HCT116 (cell line): ENCODE results near the gene RASA2. TPM values are rescaled to one million over a fixed set of nuclear protein-coding genes. Genes with fewer than 3 reads are reported as not detected.

Source experiments
- ATAC-seq: fragments of 200-7000 bp; cut with Tn5 transposase; 2 replicates; pipeline ENCODE4 v1.9.1; 2020; ENCODE audit warnings: mild to moderate bottlenecking, moderate library complexity
- BruUV-seq: library from RNA; stranded (reverse); fragments of 400-500 nt; replicated peaks from 2 replicates; lab custom pipeline; 2021; lab: Mats Ljungman, UMichigan
- CTCF ChIA-PET: fragments of 300-600 bp; sonication (Branson Sonifier 250); formaldehyde crosslinking; loops from one replicate; lab custom pipeline; 2021; ENCODE audit warnings: antibody characterized with exemption; lab: Charles Lee
- POLR2A ChIA-PET: fragments of 300-600, 350-600 bp; sonication (Branson Sonifier 250); formaldehyde crosslinking; loops from one replicate; lab custom pipeline; 2021; ENCODE audit warnings: antibody characterized with exemption; lab: Charles Lee
- RAD21 ChIA-PET, 2 experiments: fragments of 300-600 bp; sonication (Branson Sonifier 250); formaldehyde crosslinking; loops; one replicate each; lab custom pipeline; 2023; ENCODE audit warnings: low total read pairs in 2 of 2; ENCODE audit not compliant: uncharacterized antibody in 2 of 2, unreplicated experiment in 2 of 2, low non-redundant PET in 1 of 2; lab: Charles Lee
- DNase-seq: peaks from one replicate; pipeline ENCODE4 v3.0.0-alpha.2; 2010; ENCODE audit warnings: low read depth, low spot score
- H2AFZ ChIP-seq: fragments of 200-600 bp; shearing (Covaris generic), sonication (generic); 2 replicates; pipeline ENCODE4 v1.6.1; 2017; ENCODE audit warnings: low read depth, mixed run types, mixed read lengths, antibody characterized with exemption, low read length; ENCODE audit not compliant: poor library complexity, severe bottlenecking
- H3K27ac ChIP-seq: 2 replicates; pipeline ENCODE4 v1.5.1; 2012; ENCODE audit warnings: low read depth, low read length
- H3K27me3 ChIP-seq: fragments of 200-600 bp; sonication (generic); 2 replicates; pipeline ENCODE4 v1.6.1; 2016; ENCODE audit warnings: mixed run types, low read length, mixed read lengths; ENCODE audit not compliant: insufficient read depth
- H3K36me3 ChIP-seq, 2 experiments: fragments of 200-500 bp in 1 of 2; fragments of 200-600 bp in 1 of 2; sonication (Bioruptor generic) in 1 of 2; sonication (generic) in 1 of 2; 2 replicates each; pipeline versions ENCODE4 v1.5.1 to v1.6.1; 2014 to 2016; ENCODE audit warnings: low read length in 2 of 2, inconsistent platforms in 1 of 2, mixed read lengths in 1 of 2, mixed run types in 1 of 2; ENCODE audit not compliant: insufficient read depth in 2 of 2, control insufficient read depth in 1 of 2
- H3K4me1 ChIP-seq, 2 experiments: fragments of 200-600 bp in 1 of 2; sonication (generic) in 1 of 2; 2 replicates each; pipeline versions ENCODE4 v1.5.1 to v1.6.1; 2012 to 2017; ENCODE audit warnings: low read length in 2 of 2, inconsistent platforms in 1 of 2, mild to moderate bottlenecking in 1 of 2, mixed read lengths in 1 of 2, mixed run types in 1 of 2, moderate library complexity in 1 of 2; ENCODE audit not compliant: insufficient read depth in 2 of 2, control insufficient read depth in 1 of 2
- H3K4me2 ChIP-seq: fragments of 200-600 bp; sonication (generic); 2 replicates; pipeline ENCODE4 v1.6.1; 2017; ENCODE audit warnings: mixed run types, low read length, mixed read lengths
- H3K4me3 ChIP-seq, 2 experiments: fragments of 200-600 bp in 1 of 2; sonication (generic) in 1 of 2; replicated peaks in 1 of 2; 2 replicates each; pipeline ENCODE4 v1.5.1; 2011 to 2016; ENCODE audit warnings: low read length in 2 of 2, control low read depth in 1 of 2, low read depth in 1 of 2, mild to moderate bottlenecking in 1 of 2, mixed read lengths in 1 of 2, mixed run types in 1 of 2
- H3K79me2 ChIP-seq: fragments of 200-600 bp; sonication (generic); 2 replicates; pipeline ENCODE4 v1.6.1; 2017; ENCODE audit warnings: mild to moderate bottlenecking, mixed run types, low read length, moderate library complexity, mixed read lengths; ENCODE audit not compliant: insufficient read depth
- H3K9ac ChIP-seq: fragments of 200-600 bp; sonication (generic); 2 replicates; pipeline ENCODE4 v1.6.1; 2016; ENCODE audit warnings: low read length, mixed read lengths
- H3K9me2 ChIP-seq: fragments of 200-600 bp; sonication (generic), shearing (Covaris generic); 2 replicates; pipeline ENCODE4 v1.6.1; 2017; ENCODE audit warnings: mixed run types, mild to moderate bottlenecking, moderate library complexity; ENCODE audit not compliant: insufficient read depth
- H3K9me3 ChIP-seq, 2 experiments: fragments of 200-500 bp in 1 of 2; fragments of 200-600 bp in 1 of 2; sonication (Bioruptor generic) in 1 of 2; sonication (generic) in 1 of 2; 2 replicates each; pipeline ENCODE4 v1.6.1; 2014 to 2017; ENCODE audit warnings: low read length in 2 of 2, mixed read lengths in 2 of 2, inconsistent platforms in 1 of 2, low read depth in 1 of 2, mild to moderate bottlenecking in 1 of 2, mixed run types in 1 of 2, moderate library complexity in 1 of 2; ENCODE audit not compliant: control insufficient read depth in 1 of 2, insufficient read depth in 1 of 2
- H4K20me1 ChIP-seq: fragments of 200-600 bp; sonication (generic), shearing (Covaris generic); 2 replicates; pipeline ENCODE4 v1.6.1; 2017; ENCODE audit warnings: mixed run types, mild to moderate bottlenecking, moderate library complexity; ENCODE audit not compliant: insufficient read depth
- EGR1 ChIP-seq: IDR thresholded peaks from 2 replicates; pipeline ENCODE4 v1.6.1; 2012; ENCODE audit warnings: low read depth
- ELF1 ChIP-seq: IDR thresholded peaks from 2 replicates; pipeline ENCODE4 v1.6.1; 2012; ENCODE audit warnings: low read depth, borderline replicate concordance
- EZH2 ChIP-seq: fragments of 200-600 bp; sonication (generic); IDR thresholded peaks from 2 replicates; pipeline ENCODE4 v1.6.1; 2017; ENCODE audit warnings: antibody characterized with exemption, mixed run types
- EZH2phosphoT487 ChIP-seq: fragments of 200-600 bp; IDR thresholded peaks from 2 replicates; pipeline ENCODE4 v1.6.1; 2018; ENCODE audit warnings: antibody characterized with exemption, borderline replicate concordance
- FOSL1 ChIP-seq: IDR thresholded peaks from 2 replicates; pipeline ENCODE4 v1.6.1; 2012; ENCODE audit warnings: low read depth
- JUND ChIP-seq: IDR thresholded peaks from 2 replicates; pipeline ENCODE4 v1.6.1; 2012
- MAX ChIP-seq: IDR thresholded peaks from 2 replicates; pipeline ENCODE4 v1.6.1; 2012
- POLR2A ChIP-seq: IDR thresholded peaks from 2 replicates; pipeline ENCODE4 v1.7.0; 2011; ENCODE audit warnings: borderline replicate concordance; ENCODE audit not compliant: insufficient read depth, insufficient read length; ENCODE audit errors: extremely low read depth
- RAD21 ChIP-seq: IDR thresholded peaks from 2 replicates; pipeline ENCODE4 v1.6.1; 2012; ENCODE audit warnings: low read depth, mild to moderate bottlenecking
- REST ChIP-seq: IDR thresholded peaks from 2 replicates; pipeline ENCODE4 v1.6.1; 2012; ENCODE audit warnings: low read depth
- SIN3A ChIP-seq: IDR thresholded peaks from 2 replicates; pipeline ENCODE4 v1.6.1; 2012; ENCODE audit warnings: low read depth
- SP1 ChIP-seq: IDR thresholded peaks from 2 replicates; pipeline ENCODE4 v1.6.1; 2012; ENCODE audit warnings: low read depth
- TCF7L2 ChIP-seq: IDR thresholded peaks from 2 replicates; pipeline ENCODE4 v1.7.0; 2011; ENCODE audit warnings: borderline replicate concordance, inconsistent platforms; ENCODE audit not compliant: insufficient read depth, insufficient read length; ENCODE audit errors: extremely low read depth
- intact Hi-C: fragments of 100-400 bp; cut with micrococcal nuclease; formaldehyde crosslinking; loops from 2 replicates; pipeline ENCODE4 v1.10.0; 2022
- total RNA-seq: library from RNA; stranded (reverse); gene quantifications from one replicate; pipeline ENCODE4 v1.2.1, GENCODE V29; 2021; ENCODE audit not compliant: unreplicated experiment

The RASA2 gene
- total RNA-seq, 1 experiment from 2014 or later, result 12.8 TPM

GRCh38 chr3:141491929-141492328 lies 5.1 kb downstream of the RASA2 start:
- DNase-seq (no peak), ATAC-seq (no peak)
- no peak overlapping the region for H3K4me3 ChIP-seq
- H3K9ac ChIP-seq, result no peak overlapping the region
- ChIA-PET POLR2A (no interaction called here), CTCF (interaction anchor here (0.7 kb wide), 1 partner anchor 17 kb away, joined by 3 read pairs; no protein-coding TSS in a partner anchor), RAD21 (interaction anchor here in 1 of 2 experiments (0.6 kb wide), 1 partner anchor 806 kb away, joined by 6 read pairs; no protein-coding TSS in a partner anchor)
- H2AFZ ChIP-seq, result no peak overlapping the region
- H3K9me2 ChIP-seq, result no peaks in the 10 kb centered on the region
- no peak for TF ChIP-seq RAD21
- TF ChIP-seq REST, result no peak
- no peak for TF ChIP-seq FOSL1
- TF ChIP-seq EGR1, result no peak
- no peak for TF ChIP-seq ELF1
- TF ChIP-seq SP1, result no peak
- TF ChIP-seq SIN3A, result no peak
- TF ChIP-seq JUND, result no peak
- no peak for TF ChIP-seq TCF7L2
- no peak for TF ChIP-seq POLR2A
- TF ChIP-seq MAX, result no peak
- TF ChIP-seq EZH2, result no peak
- TF ChIP-seq EZH2phosphoT487, result no peak
- no peaks in the 10 kb centered on the region for H3K36me3 ChIP-seq
- no peaks in the 10 kb centered on the region for H3K27me3 ChIP-seq
- no peak overlapping the region for H3K27ac ChIP-seq
- peaks cover 83% of the 10 kb centered on the region for H3K79me2 ChIP-seq
- peaks cover 16% of the 10 kb centered on the region; the same call in 1 of the 2 replicates for H4K20me1 ChIP-seq
- no peak overlapping the region for H3K4me2 ChIP-seq
- intact Hi-C loops, result no loop called here
- H3K4me1 ChIP-seq, result peaks cover 2 to 11% of the 10 kb centered on the region in 2 experiments; a peak in 3 of 4 replicates
- BruUV-seq, result no TSS peak
- no peaks in the 10 kb centered on the region for H3K9me3 ChIP-seq
